Esophagus muscularis mucosa (tissue), 4 donors: ENCODE results near the gene SLC12A7. TPM values are rescaled to one million over a fixed set of nuclear protein-coding genes. Genes with fewer than 3 reads are reported as not detected.

ENCODE experiments used
- DNase-seq: peaks from one replicate; pipeline ENCODE4 v3.0.0-alpha.2; 2017; ENCODE audit errors: extremely low spot score
- H3K27ac ChIP-seq, 4 donors: fragments of 200-600 bp; sonication (generic); replicated peaks in 1 of 4; 1 replicate in 3 of 4; 2 replicates in 1 of 4; pipeline ENCODE4 v1.5.1; 2016 to 2019; ENCODE audit warnings: mild to moderate bottlenecking in 1 of 4
- H3K27me3 ChIP-seq, 4 donors: fragments of 200-600 bp; sonication (generic); one replicate each; pipeline versions ENCODE4 v1.5.1 to v1.6.0; 2016 to 2019
- H3K36me3 ChIP-seq, 4 donors: fragments of 200-600 bp; sonication (generic); one replicate each; pipeline ENCODE4 v1.5.1; 2016 to 2019
- H3K4me1 ChIP-seq, 4 donors: fragments of 200-600 bp; sonication (generic); one replicate each; pipeline ENCODE4 v1.5.1; 2016 to 2019
- H3K4me3 ChIP-seq, 4 donors: fragments of 200-600 bp; sonication (generic); 1 replicate in 2 of 4; 2 replicates in 2 of 4; pipeline ENCODE4 v1.5.1; 2016 to 2019; ENCODE audit warnings: mild to moderate bottlenecking in 4 of 4, moderate library complexity in 1 of 4
- H3K9me3 ChIP-seq, 4 donors: fragments of 200-600 bp; sonication (generic); 1 replicate in 3 of 4; 2 replicates in 1 of 4; pipeline ENCODE4 v1.5.1; 2016 to 2019
- CTCF ChIP-seq, 3 experiments: fragments of 200-600 bp in 2 of 3; fragments of 450-650 bp in 1 of 3; sonication (generic) in 2 of 3; IDR thresholded peaks; one replicate each; pipeline ENCODE4 v1.5.1; 2017 to 2019; ENCODE audit warnings: antibody characterized with exemption in 3 of 3, mild to moderate bottlenecking in 2 of 3, moderate library complexity in 1 of 3
- EP300 ChIP-seq: sonication (generic); formaldehyde crosslinking; IDR thresholded peaks from one replicate; pipeline ENCODE4 v1.6.1; 2017; ENCODE audit warnings: antibody characterized with exemption
- POLR2A ChIP-seq: fragments of 450-650 bp; IDR thresholded peaks from one replicate; pipeline ENCODE4 v1.6.1; 2017; ENCODE audit warnings: antibody characterized with exemption, moderate library complexity, mild to moderate bottlenecking, low read depth
- POLR2AphosphoS5 ChIP-seq, 2 donors: sonication (generic); formaldehyde crosslinking; IDR thresholded peaks; one replicate each; pipeline ENCODE4 v1.6.1; 2017; ENCODE audit warnings: antibody characterized with exemption in 2 of 2
- WGBS: methylation state at CpG from one replicate; pipeline ENCODE4 v1.1.5; 2018; 5-methylcytosine and 5-hydroxymethylcytosine counted together
- intact Hi-C: fragments of 100-400 bp; cut with DNase I; formaldehyde crosslinking; loops from one replicate; pipeline ENCODE4 v1.15.1; 2023
- total RNA-seq, 4 donors: library from RNA; depleted of rRNA; stranded (reverse); fragments of >200 nt; gene quantifications; one replicate each; pipeline versions ENCODE4 v1.1.0 to v1.2.1, GENCODE V29; 2016

The SLC12A7 gene
- total RNA-seq, 4 donors from 2014 or later: 21.6 to 35.8 (median 25.4) TPM

- TF ChIP-seq CTCF (IDR thresholded peaks at IDR 0.05): no peak
- TF ChIP-seq POLR2AphosphoS5 (IDR thresholded peaks at IDR 0.05): no peak
- no peak for TF ChIP-seq POLR2A
- no peak for TF ChIP-seq EP300
- no peak overlapping the region for H3K4me3 ChIP-seq
- no peaks in the 10 kb centered on the region for H3K4me1 ChIP-seq
- DNase-seq: no peak
- 87% methylated on average over 14 of the region's 16 CpGs for WGBS
- peaks cover 0 to 8% (median 2%) of the 10 kb centered on the region in 4 donors for H3K27me3 ChIP-seq
- no peak overlapping the region for H3K27ac ChIP-seq
- intact Hi-C loops: no loop called here
- H3K9me3 ChIP-seq: no peaks in the 10 kb centered on the region
- peaks cover 0 to 7% (median 2%) of the 10 kb centered on the region in 4 donors for H3K36me3 ChIP-seq
Measured at GRCh38 chr5:1037123-1037670, 74.7 kb downstream of the SLC12A7 start.

- Histone ChIP-seq H3K27me3 (peaks cover 0 to 13% (median 2%) of the 10 kb centered on the region in 4 donors), H3K9me3 (no peaks in the 10 kb centered on the region), H3K4me1 (no peaks in the 10 kb centered on the region), H3K27ac (no peak overlapping the region), H3K36me3 (peaks cover 0 to 7% (median 2%) of the 10 kb centered on the region in 4 donors), H3K4me3 (no peak overlapping the region)
- TF ChIP-seq CTCF (IDR thresholded peaks at IDR 0.05) (no peak), POLR2A (no peak), POLR2AphosphoS5 (IDR thresholded peaks at IDR 0.05) (no peak)
- 90% methylated on average over 13 of the region's 22 CpGs for WGBS
- intact Hi-C loops: no loop called here
- DNase-seq: no peak
Measured at GRCh38 chr5:1036504-1037122, 75.2 kb downstream of the SLC12A7 start.

GRCh38 chr5:1035421-1036405, 76.2 kb downstream of the SLC12A7 start:
- Histone ChIP-seq H3K27me3 (peaks cover 0 to 22% (median 2%) of the 10 kb centered on the region in 4 donors), H3K9me3 (no peaks in the 10 kb centered on the region), H3K4me1 (no peaks in the 10 kb centered on the region), H3K4me3 (no peak overlapping the region), H3K36me3 (peaks cover 0 to 7% (median 2%) of the 10 kb centered on the region in 4 donors), H3K27ac (no peak overlapping the region)
- TF ChIP-seq POLR2A (no peak), EP300 (no peak), POLR2AphosphoS5 (IDR thresholded peaks at IDR 0.05) (no peak), CTCF (IDR thresholded peaks at IDR 0.05) (no peak)
- 93% methylated on average over 25 of the region's 25 CpGs for WGBS
- intact Hi-C loops: no loop called here
- DNase-seq: no peak

GRCh38 chr5:1034986-1035385, 76.9 kb downstream of the SLC12A7 start:
- intact Hi-C loops: no loop called here
- Histone ChIP-seq H3K36me3 (peaks cover 0 to 7% (median 2%) of the 10 kb centered on the region in 4 donors), H3K4me3 (no peak overlapping the region), H3K4me1 (no peaks in the 10 kb centered on the region), H3K27me3 (peaks cover 0 to 29% (median 2%) of the 10 kb centered on the region in 4 donors), H3K27ac (no peak overlapping the region), H3K9me3 (no peaks in the 10 kb centered on the region)
- TF ChIP-seq POLR2A: no peak
- TF ChIP-seq CTCF (IDR thresholded peaks at IDR 0.05): no peak
- TF ChIP-seq EP300: no peak
- no peak for TF ChIP-seq POLR2AphosphoS5 (IDR thresholded peaks at IDR 0.05)
- WGBS: 83% methylated on average over 2 of the region's 2 CpGs
- DNase-seq: no peak
